CD4-positive, alpha-beta T cell treated with Interleukin-4 for 1 hour (primary cell): ENCODE measurements around the gene GADL1.

ENCODE experiments used
- DNase-seq, 2 donors: peaks; one replicate each; pipeline ENCODE4 v3.0.0-alpha.2; 2020 to 2022

GADL1 gene

DNA sequence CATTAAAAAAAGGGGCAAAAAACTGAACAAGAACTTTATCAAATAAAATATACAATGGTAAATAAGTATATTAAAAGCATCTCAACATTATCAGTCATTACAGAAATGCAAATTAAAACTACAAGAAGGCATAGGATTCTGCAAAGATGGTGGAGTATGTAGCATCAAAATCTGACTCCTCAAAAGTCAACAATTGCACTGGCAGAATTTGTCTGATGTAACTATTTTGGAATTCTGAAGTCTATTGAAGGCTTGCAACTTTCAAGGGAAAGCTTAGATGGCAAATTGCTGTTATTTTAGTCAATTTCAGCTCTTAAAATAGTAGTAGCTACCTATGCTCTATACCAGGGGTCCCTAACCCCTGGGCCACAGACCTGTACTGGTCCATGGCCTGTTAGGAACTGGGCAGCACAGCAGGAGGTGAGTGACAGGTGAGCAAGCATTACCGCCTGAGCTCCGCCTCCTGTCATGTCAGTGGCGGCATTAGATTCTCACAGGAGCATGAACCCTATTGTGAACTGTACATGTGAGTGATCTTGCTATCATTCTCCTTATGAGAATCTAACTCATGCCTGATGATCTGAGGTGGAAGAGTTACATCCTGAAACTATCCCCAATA lies 180.5 kb downstream of the GADL1 start:
- DNase-seq = no peak

DNA sequence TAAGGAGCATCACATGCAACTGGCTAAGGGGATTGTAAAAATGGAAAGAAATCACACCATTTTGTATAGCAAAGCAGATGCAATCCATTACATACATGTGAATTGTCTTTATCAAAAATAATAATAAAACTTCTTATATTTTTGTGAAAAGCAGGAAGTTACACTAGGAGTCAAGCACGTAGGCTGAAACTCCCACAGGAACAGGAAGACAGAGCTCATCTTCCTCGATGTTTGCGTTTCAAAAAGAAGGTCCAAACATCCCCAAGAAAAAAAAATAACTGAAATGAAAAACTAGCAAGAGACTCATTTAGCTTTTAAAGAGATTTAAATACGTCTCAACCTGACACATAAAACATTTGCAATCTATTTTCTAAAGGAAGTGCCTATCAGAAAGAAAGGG lies 181.5 kb downstream of the GADL1 start:
- DNase-seq = no peak

DNA sequence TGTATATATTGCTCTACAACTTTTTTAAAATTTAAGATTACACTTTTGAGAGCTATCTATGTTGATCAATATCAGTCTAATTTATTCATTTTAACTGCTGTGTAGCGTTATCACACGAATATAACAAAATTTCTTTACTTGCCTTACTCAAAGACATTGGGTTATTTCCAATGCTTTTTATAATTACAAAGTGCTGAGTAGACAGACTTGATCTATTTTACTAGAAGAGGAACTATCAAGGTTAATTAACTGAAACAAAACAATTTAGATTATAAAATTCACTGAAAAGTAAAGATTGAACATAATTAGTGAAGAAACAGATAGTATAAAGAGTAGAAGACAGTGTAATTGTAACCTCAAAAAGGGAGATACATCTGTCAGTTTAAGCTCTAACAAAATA lies 182.6 kb downstream of the GADL1 start:
- DNase-seq = no peak

DNA sequence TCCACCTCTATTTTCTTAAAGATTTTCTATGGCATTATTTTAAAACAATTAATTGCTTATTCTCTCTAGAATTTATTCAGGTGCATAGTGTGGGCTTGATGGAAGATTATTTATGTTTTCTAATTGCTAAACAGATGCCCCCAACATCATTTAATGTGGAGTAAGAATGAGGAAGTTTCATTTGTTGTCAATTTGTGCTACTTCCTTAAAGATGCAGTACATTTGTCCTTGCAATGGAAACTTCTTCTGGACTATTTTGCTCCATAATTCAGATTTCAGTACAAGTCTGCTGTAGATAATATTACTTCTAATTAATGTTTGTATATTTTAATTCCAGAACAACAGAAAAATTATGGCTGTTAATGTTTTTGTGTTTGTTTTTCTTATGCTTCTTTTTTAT lies 183.3 kb downstream of the GADL1 start:
- no peak for DNase-seq

DNA sequence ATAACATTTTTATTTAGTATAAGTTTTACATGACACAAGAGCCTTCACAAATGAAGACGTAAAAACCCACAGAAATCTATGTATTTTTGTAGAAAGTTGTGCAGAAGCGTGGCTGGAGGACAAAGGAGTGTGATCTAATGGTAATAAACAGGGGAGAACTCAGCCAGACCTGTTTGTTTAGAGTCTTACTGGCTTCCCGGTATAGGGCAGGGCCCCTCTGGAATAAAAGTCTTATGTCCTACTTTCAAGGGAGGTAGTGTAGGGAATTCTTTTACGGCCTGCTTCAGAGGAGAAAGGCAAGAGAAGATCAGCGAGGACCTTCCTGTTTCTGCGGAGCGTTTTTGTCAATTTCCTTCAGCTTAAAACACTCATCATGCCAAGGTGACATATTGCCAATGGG lies 184.4 kb downstream of the GADL1 start:
- no peak for DNase-seq

DNA sequence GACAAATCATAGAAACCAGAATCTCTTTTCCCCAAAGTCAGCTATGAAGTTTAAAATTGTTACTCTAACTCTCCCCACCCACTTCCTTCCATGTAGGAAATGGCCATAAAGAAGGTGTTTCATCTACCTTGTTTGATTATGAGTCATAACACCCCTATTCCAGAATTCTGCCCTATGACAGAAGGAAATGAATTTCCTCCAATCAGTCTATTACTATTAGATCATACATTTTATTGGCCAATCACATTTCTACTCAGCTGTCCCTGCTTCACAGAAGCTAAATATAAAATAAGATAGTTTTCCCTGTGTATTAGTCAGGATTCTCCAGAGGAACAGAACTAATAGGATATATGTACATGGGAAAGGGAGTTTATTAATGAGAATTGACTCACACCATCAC lies 186.0 kb downstream of the GADL1 start:
- DNase-seq = no peak

DNA sequence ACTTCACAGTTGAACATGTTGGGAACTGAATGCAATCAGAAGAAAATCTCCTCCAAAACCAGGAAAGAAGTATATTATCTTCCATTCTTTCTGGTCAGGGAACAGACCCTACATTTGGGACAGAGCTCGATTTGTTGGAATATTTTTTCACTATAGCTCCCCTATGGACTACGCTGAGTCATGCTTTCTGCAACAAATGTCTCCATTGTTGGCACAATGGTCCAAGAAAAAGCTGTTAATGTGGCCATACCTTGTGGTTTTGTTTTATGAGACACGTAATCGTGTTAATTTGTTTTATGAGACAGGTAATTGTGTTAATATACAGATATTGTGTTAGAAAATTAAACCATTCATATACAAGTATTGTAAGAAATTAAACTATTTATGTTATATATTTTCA lies 186.6 kb downstream of the GADL1 start:
- no peak for DNase-seq

DNA sequence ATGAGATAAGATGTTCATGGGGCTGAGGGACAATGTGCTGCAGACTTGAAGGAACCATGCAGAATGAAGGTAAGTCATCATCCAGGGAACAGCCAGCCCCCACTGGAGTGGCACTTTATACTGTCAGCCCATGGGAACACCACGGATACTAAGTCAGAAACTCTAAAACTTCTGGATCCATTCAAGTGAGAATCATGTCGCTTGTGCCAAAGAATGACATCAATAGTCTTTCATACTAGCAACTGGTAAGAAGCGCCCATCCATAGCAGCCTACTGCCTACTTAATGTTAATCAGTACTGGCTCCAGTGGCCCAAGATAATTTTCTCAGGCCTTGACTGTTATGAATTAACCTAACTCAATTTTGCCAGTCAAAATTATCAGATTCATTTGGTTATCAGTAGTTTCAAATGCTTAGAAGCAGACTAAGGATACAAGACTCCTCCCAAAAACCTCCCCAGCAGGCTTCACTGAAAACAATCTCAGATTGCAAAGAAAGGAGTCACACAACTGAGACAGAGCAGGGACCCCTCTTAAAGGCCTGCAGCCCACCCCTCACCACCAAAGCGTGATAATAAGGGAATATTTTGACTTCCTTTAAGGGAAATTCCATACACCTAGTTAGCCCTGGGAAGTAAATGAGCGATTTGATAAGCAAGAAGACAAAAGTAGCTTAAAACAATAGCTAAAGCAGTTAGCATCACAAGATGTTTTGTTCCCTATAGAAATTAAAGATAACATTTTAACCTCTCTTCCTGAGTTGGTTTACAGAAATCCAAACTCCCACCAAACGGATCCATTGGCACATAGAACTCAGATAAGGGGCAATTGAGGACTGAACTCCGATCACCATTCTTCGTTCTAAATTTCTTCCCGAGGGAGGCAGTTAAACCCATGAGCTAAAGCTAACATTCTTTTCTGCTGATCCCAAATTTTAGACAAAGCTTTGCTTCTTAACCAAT lies 189.2 kb downstream of the GADL1 start:
- no peak for DNase-seq

DNA sequence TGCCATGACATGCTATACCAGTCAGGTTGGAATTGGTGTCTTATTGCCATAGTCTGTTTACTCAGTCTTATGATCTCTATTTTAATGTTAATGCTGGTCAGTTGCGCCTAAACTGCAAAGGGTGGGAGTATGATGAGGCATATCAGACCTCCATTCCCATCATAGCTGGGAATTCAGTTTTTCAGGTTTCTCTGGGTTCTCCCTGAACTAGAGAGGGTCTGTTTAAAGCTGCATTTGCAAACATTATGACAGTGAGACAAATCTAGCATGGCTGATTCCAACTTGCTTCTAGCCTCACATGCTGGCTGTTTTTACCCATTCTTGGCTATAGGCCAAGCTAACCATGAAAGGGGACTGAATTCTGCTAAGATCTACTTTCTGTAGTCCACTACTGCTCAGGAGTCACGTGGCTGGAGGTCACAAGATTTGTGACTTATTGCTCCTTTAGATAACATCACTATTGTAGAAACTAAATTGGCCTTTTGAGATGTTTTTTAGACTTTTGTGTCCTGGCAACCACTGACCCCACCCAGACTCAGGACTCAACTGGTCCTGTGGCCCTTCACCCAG lies 191.5 kb downstream of the GADL1 start:
- no peak for DNase-seq

DNA sequence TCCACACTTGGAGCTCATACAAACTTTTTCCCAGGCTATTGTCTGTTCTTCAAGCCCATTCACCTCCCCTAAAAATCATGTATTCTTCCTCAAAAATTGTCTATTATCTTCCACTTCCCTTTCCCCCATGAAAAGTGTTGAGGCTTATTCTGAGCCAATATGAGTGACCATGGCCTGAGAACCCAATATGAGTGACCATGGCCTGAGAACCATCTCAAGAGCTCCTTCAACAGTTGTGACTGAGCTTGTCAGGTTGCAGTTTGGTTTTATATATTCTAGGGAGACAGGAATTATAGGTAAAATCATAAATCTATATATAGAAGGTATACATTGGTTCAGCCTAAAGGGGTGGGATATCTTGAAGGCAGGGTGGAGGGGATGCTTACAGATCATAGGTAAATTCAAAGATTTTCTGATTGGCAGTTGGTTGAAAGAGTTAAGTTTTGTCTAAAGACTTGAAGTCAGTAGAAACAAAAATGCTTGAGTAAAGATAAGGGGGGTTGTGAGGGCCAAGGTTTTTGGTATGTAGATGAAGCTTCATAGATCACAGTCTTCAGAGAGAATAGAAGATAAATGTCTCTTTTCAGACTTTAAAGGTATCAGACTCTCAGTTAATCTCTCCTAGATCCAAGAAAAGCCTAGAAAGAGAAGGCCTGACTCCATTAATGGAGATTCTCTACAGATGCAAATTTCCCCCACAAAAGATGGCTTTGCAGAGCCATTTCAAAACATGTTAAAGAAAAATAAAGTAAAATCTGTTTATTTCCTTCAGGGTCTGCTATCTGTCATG lies 192.2 kb downstream of the GADL1 start:
- DNase-seq = no peak

DNA sequence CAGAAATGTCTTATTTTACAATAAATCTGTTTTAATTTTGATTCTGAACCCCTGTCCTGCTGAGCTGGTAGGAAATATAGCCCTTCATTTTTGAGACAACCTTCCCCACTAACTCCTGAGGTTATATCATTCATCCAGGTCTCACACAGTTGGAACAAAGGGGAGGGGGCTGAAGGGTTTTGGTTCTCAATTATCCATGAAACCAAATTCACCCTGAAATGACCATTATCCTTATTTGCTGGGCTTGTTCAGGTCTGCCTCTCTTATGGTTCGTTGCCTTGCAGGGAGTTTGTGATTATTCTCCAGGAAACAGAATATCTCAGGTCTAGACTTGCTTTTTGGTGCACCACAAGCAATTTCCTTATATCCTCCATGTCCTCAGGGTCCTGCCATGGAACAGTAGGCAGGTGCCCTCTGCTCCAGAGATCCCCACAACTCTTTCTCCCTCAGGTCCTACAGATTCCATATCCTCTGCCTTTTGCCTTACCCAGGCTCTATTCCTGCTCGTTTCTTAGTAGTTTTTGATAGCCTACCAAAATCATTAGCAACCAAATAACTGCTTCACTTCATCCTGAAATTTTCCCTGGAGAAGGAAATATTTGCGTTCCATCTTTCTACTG lies 193.6 kb downstream of the GADL1 start:
- DNase-seq = no peak

DNA sequence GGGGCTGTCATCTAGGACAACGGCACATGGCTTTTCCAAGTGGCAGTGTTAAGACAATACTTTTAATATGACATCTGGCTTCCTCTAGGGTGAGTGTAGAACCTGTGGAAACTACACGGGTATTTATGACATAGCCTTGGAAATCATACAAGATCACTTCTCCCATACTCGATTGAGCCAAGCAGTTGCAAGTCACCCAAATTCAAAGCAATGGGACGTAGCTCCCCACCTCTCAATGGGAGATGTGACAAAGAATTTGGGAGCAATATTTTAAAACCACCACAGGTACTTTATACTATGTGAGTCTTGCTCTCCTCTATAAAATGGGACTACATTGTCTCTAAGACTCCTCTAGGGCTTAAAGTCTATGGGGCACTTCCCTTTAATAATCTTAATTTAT lies 194.5 kb downstream of the GADL1 start:
- no peak for DNase-seq

DNA sequence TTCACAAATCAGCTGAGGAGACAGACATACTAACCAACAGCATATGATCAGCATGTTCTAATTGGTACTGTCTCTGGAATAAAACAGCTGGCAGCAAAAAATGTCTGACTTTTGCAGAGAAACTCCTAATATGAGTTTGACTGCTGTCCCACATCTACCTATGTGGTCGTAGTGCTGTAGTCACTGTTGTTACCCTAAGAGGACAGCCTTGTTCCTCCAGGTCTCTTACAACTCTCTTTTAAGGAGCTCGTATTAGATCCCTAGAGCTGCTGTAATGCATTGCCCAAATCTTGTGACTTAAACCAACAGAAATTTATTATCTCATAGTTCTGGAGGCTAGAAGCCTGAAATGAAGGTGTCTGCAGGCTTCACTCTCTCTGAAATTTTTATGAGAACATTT lies 195.9 kb downstream of the GADL1 start:
- DNase-seq = no peak

DNA sequence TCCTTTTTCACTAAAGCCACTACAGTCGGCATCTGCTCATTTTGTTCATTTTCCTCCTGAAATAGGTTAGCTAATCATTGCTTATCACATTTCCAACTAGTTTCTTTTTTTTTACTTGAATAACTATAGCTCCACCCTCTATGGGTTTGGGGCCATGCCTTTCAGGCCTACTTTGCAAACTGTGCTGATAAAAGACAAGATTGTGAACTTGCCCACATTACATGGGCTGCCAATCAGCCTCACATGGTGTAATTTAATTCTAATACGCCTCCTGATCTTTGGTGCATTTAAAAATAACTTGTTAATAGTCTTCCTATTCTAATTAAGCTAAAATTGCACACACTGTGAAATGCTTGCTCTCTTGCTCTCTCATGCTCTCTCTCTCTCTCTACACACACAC lies 197.6 kb downstream of the GADL1 start:
- no peak for DNase-seq

DNA sequence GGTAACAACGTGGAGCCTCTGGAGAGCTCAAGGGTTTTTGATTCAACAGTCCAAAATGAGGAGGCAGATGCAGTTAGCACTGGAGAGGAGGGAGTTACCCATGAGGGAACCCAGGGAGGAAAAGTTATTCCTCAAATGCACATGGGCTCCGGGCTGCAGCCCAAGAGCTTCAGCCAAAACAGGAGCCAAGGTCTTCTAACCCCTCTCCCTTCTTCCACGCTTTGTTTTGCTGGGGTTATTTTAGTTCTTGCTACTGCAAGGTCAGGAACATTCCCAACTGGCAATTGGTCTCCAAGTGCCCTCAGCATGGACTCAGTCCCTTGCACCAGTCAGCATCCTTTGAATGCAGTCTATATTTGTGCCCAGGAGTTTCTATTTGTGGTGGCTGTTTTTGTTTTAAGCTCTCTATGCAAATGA lies 198.1 kb downstream of the GADL1 start:
- DNase-seq = no peak

DNA sequence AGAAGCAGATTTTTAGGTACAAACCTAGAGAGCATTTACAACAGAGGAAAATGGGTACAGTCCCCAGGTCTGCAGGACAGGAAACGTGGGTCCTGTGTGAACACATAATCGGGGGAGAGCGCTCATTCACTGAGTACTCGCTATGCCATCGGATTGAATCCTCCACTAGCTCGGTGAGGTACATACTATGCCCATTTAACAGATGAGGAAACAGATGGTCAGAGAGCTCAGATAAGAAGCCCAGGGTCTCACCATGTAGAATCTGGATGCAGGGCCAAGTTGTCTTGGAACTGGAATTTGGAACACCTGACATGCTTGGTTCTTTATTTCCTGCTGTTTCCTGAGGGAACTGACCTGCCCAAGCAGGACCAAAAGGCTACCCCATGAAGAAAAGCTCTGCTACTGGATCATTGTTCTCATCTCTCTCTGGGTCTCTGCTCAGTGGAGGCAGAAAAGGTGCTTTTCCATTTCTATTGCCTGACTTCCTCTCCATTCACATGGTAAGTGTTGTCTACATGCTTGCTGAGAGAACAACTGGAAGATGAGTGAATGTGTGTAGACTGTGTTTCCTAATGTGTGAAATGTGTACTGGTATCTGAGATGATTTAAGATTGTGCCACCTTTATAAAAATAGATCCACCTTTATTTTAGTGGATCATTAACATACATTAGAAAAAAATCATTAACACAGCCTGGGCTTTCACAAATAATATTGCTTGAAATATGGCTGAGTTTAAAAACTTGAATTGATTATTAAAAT lies 199.0 kb downstream of the GADL1 start:
- DNase-seq = no peak

DNA sequence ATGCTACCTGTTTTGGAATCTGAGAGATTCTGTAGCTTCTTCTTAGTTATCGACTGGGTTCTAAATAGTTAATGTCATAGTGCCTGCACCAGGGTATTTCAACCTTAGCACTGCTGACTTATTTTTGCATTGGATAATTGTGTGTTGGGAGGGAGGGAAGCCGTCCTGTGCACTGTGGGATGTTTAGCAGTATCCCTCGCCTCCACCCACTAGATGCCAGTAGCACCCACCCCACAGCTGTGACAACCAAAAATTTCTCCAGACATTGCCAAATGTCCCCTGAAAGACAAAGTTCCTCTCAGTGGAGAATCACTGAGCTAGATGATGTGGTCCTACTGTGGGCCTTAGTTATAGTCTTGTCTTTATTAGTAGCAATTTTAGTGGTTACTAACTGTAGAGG lies 199.8 kb downstream of the GADL1 start:
- no peak for DNase-seq

DNA sequence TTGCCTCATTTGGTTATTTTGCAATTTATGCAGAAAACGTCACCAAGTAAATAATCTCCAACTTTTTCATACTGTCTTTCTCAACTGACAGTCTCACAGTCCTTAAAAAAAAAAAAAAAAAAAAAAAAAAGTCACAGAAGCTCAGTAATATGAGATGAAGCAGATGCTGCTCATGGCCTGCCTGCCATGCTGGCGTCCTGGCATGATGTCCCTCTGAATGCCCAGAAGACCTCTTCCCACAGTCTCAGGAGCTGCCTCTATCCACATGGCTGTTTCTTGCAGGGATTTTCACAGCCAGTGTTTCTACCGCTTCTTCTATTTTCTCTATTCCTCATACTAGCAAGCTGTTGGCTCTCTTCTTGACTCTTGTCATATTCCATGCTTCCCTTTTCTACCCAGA lies 200.3 kb downstream of the GADL1 start:
- no peak for DNase-seq

DNA sequence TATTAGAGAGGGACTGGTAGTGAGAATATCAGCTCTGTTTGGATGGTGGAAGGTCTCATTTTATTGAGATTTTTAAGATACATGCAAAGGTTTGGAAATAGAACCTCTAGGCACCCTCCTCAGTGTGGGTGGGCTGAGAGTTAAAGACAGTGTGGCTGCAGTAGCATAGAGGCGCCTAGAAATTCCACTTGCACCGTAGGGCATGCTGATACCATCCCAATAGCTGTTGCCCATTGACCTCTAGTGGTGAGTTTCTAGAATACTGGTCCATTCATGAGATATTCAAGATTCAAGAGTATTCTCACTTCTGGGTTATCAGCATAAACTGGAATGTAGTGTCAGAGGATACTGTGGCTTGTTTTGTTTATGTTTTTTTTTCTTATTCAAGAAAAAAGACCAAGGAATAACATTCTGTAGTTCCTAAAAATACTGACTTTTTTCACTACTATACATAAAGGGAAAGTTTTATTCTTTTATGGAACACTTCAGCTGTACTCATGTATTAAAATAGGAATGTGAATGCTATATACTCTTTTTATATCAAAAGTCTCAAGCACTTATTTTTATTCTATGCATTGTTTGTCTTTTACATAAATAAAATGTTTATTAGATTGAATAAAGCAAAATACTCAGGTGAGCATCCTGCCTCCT lies 200.9 kb downstream of the GADL1 start:
- peak; percentile 57 to 78 for DNase-seq

DNA sequence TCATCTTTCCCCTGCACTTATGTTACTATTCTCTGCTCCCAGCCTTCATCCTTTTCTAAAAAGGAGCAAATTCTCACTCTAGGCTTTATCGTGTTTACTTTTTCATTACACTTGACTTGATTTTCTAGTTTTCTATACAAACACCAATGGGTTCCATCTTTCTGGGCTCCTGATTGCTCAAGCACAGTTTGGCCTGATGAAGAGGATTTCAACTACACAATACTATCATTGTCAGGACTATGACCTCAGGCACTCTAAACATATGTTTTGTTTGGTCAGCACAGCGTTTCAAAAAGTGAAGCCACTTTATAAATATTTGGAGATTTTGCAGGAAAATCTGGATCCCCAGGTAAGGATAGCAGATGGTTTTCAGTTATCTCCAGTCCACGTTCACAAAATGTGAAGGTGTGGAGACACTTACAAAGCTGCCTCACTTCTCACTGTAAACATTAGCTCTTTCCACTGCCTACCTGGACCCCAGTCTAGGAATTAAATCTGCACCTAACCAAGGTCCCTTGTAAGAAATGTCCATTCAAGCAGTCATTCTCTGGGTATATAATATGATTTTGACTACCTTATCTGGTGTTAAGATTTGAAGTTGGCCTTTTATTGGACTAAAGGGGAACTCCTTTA lies 201.8 kb downstream of the GADL1 start:
- DNase-seq = no peak

DNA sequence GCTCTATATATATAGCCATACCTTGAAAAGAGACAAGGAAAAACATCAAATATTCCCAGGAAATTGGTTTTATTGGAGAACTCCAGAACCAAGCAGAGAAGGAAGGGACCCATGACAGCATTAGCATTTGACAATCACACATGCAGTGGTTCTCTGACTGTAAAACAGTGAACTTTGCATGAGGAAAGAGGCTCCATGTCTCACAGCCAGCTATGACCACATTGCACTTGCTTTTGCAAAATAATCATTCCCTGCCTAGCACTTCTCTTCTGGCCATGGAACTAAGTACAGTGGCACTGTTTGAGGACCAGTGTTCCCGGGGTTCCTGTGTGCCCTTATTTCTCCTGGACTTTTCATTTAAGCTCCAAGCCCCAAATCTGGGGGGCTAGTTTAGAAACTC lies 202.5 kb downstream of the GADL1 start:
- DNase-seq = no peak
